ENCODE measurements around the gene APBB2. TPM values are rescaled to one million over a fixed set of nuclear protein-coding genes. Genes with fewer than 3 reads are reported as not detected.

Gene APBB2
- total RNA-seq, 2 experiments from 2014 or later, result 0.22 TPM; not detected in 1

GRCh38 chr4:41164405-41164804 lies 49.9 kb downstream of the APBB2 start:
- Histone ChIP-seq H3K4me1 (ENCODE audit: insufficient read depth, low read length) (no peaks in the 10 kb centered on the region), H3K36me3 (ENCODE audit: insufficient read depth, low read length) (no peaks in the 10 kb centered on the region), H3K4me3 (ENCODE audit: low read length) (no peak overlapping the region), H3K27ac (ENCODE audit: low read depth in 1 of 2, low read length in 2 of 2) (no peak overlapping the region), H3K27me3 (ENCODE audit: control insufficient read depth in 1 of 2, insufficient read depth in 2 of 2, low read length in 2 of 2) (no peaks in the 10 kb centered on the region), H3K9me3 (ENCODE audit: control insufficient read depth in 1 of 2, insufficient read depth in 1 of 2, low read length in 2 of 2) (no peaks in the 10 kb centered on the region)
- H3K9me3 Mint-ChIP-seq, result no peaks in the 10 kb centered on the region
- TF ChIP-seq CTCF (IDR thresholded peaks at IDR 0.05), result no peak
- ChIA-PET CTCF (no interaction called here), POLR2A (no interaction called here)
- H3K4me1 Mint-ChIP-seq (ENCODE audit: low read depth), result no peaks in the 10 kb centered on the region
- DNase-seq, result no peak
- H3K36me3 Mint-ChIP-seq (ENCODE audit: low read depth), result no peaks in the 10 kb centered on the region
- H3K27ac Mint-ChIP-seq, result no peak overlapping the region
- H3K4me3 Mint-ChIP-seq, result no peak overlapping the region
- H3K27me3 Mint-ChIP-seq, result peaks cover 13% of the 10 kb centered on the region
- ATAC-seq (ENCODE audit: poor library complexity), result no peak
- intact Hi-C loops (cut with DNase I, micrococcal nuclease), result no loop called here

GRCh38 chr4:41161355-41161754 lies 53.0 kb downstream of the APBB2 start:
- Histone ChIP-seq H3K27ac (ENCODE audit: low read depth in 1 of 2, low read length in 2 of 2) (no peak overlapping the region), H3K9me3 (ENCODE audit: control insufficient read depth in 1 of 2, insufficient read depth in 1 of 2, low read length in 2 of 2) (no peaks in the 10 kb centered on the region), H3K4me1 (ENCODE audit: insufficient read depth, low read length) (no peaks in the 10 kb centered on the region), H3K4me3 (ENCODE audit: low read length) (no peak overlapping the region), H3K36me3 (ENCODE audit: insufficient read depth, low read length) (no peaks in the 10 kb centered on the region), H3K27me3 (ENCODE audit: control insufficient read depth in 1 of 2, insufficient read depth in 2 of 2, low read length in 2 of 2) (no peaks in the 10 kb centered on the region)
- H3K27me3 Mint-ChIP-seq, result peaks cover 23% of the 10 kb centered on the region
- ChIA-PET POLR2A (no interaction called here), CTCF (no interaction called here)
- TF ChIP-seq CTCF (IDR thresholded peaks at IDR 0.05), result no peak
- no peak overlapping the region for H3K27ac Mint-ChIP-seq
- ATAC-seq (ENCODE audit: poor library complexity) (no peak), DNase-seq (no peak)
- no peaks in the 10 kb centered on the region for H3K36me3 Mint-ChIP-seq (ENCODE audit: low read depth)
- H3K4me3 Mint-ChIP-seq, result no peak overlapping the region
- intact Hi-C loops (cut with DNase I, micrococcal nuclease), result no loop called here
- H3K4me1 Mint-ChIP-seq (ENCODE audit: low read depth), result no peaks in the 10 kb centered on the region
- no peaks in the 10 kb centered on the region for H3K9me3 Mint-ChIP-seq

GRCh38 chr4:41160856-41161255 lies 53.5 kb downstream of the APBB2 start:
- Histone ChIP-seq H3K4me1 (ENCODE audit: insufficient read depth, low read length) (no peaks in the 10 kb centered on the region), H3K4me3 (ENCODE audit: low read length) (no peak overlapping the region), H3K27me3 (ENCODE audit: control insufficient read depth in 1 of 2, insufficient read depth in 2 of 2, low read length in 2 of 2) (no peaks in the 10 kb centered on the region), H3K9me3 (ENCODE audit: control insufficient read depth in 1 of 2, insufficient read depth in 1 of 2, low read length in 2 of 2) (no peaks in the 10 kb centered on the region), H3K36me3 (ENCODE audit: insufficient read depth, low read length) (no peaks in the 10 kb centered on the region), H3K27ac (ENCODE audit: low read depth in 1 of 2, low read length in 2 of 2) (no peak overlapping the region)
- no peak for DNase-seq
- H3K27me3 Mint-ChIP-seq, result peaks cover 26% of the 10 kb centered on the region
- H3K4me1 Mint-ChIP-seq (ENCODE audit: low read depth), result no peaks in the 10 kb centered on the region
- no peaks in the 10 kb centered on the region for H3K36me3 Mint-ChIP-seq (ENCODE audit: low read depth)
- ChIA-PET CTCF (no interaction called here), POLR2A (no interaction called here)
- no peak overlapping the region for H3K4me3 Mint-ChIP-seq
- intact Hi-C loops (cut with DNase I, micrococcal nuclease), result no loop called here
- H3K27ac Mint-ChIP-seq, result no peak overlapping the region
- no peaks in the 10 kb centered on the region for H3K9me3 Mint-ChIP-seq
- TF ChIP-seq CTCF (IDR thresholded peaks at IDR 0.05), result no peak
- no peak for ATAC-seq (ENCODE audit: poor library complexity)
